Colon (tissue), 2 donors: Measurements from ENCODE around the gene HDAC9.

Experiments
- FAIRE-seq: peaks from 2 replicates; lab custom pipeline; 2012; peaks lifted over from hg19 to GRCh38; lab: Jason Lieb, UNC
- donor health status: control.
- donor health status: control.

The HDAC9 gene

GRCh38 chr7:18846765-18847215, 351.2 kb downstream of the HDAC9 start:
- FAIRE-seq: no peak

- FAIRE-seq: no peak
These were observed 353.6 kb downstream of the HDAC9 start for GRCh38 chr7:18849130-18849529.

- FAIRE-seq: no peak
These were observed 360.2 kb downstream of the HDAC9 start for GRCh38 chr7:18855796-18856195.

- no peak for FAIRE-seq
These were observed 362.7 kb downstream of the HDAC9 start for GRCh38 chr7:18858232-18858631.

- no peak for FAIRE-seq
These were observed 363.8 kb downstream of the HDAC9 start for GRCh38 chr7:18859318-18859717.

GRCh38 chr7:18860221-18860620, 364.7 kb downstream of the HDAC9 start:
- FAIRE-seq: no peak

GRCh38 chr7:18861514-18862118, 366.1 kb downstream of the HDAC9 start:
- FAIRE-seq: no peak

GRCh38 chr7:18864967-18865366, 369.4 kb downstream of the HDAC9 start:
- FAIRE-seq: no peak

GRCh38 chr7:18866359-18867036, 370.9 kb downstream of the HDAC9 start:
- no peak for FAIRE-seq

GRCh38 chr7:18872344-18872743, 376.8 kb downstream of the HDAC9 start:
- no peak for FAIRE-seq

GRCh38 chr7:18873734-18874336, 378.3 kb downstream of the HDAC9 start:
- no peak for FAIRE-seq

GRCh38 chr7:18874880-18875279, 379.3 kb downstream of the HDAC9 start:
- no peak for FAIRE-seq

- no peak for FAIRE-seq
These were observed 382.3 kb downstream of the HDAC9 start for GRCh38 chr7:18877874-18878273.

GRCh38 chr7:18886832-18887231, 391.3 kb downstream of the HDAC9 start:
- FAIRE-seq: no peak

- no peak for FAIRE-seq
These were observed 393.9 kb downstream of the HDAC9 start for GRCh38 chr7:18889436-18889835.

GRCh38 chr7:18890134-18890533, 394.6 kb downstream of the HDAC9 start:
- FAIRE-seq: no peak

GRCh38 chr7:18890885-18891621, 395.5 kb downstream of the HDAC9 start:
- FAIRE-seq: no peak

- FAIRE-seq: no peak
These were observed 397.6 kb downstream of the HDAC9 start for GRCh38 chr7:18893156-18893555.

- FAIRE-seq: no peak
These were observed 398.6 kb downstream of the HDAC9 start for GRCh38 chr7:18894155-18894554.

GRCh38 chr7:18895456-18895855, 399.9 kb downstream of the HDAC9 start:
- no peak for FAIRE-seq

GRCh38 chr7:18896343-18896975, 400.9 kb downstream of the HDAC9 start:
- FAIRE-seq: no peak

- FAIRE-seq: no peak
These were observed 404.7 kb downstream of the HDAC9 start for GRCh38 chr7:18900236-18900635.
